ENCODE measurements around the gene MCIDAS. TPM values are rescaled to one million over a fixed set of nuclear protein-coding genes. Genes with fewer than 3 reads are reported as not detected.
A peak's percentile ranks its signal among the peaks of the same experiment; 100 is the strongest.

MCIDAS gene
- total RNA-seq, 1 experiment from 2014 or later, result 4.9 TPM

DNA sequence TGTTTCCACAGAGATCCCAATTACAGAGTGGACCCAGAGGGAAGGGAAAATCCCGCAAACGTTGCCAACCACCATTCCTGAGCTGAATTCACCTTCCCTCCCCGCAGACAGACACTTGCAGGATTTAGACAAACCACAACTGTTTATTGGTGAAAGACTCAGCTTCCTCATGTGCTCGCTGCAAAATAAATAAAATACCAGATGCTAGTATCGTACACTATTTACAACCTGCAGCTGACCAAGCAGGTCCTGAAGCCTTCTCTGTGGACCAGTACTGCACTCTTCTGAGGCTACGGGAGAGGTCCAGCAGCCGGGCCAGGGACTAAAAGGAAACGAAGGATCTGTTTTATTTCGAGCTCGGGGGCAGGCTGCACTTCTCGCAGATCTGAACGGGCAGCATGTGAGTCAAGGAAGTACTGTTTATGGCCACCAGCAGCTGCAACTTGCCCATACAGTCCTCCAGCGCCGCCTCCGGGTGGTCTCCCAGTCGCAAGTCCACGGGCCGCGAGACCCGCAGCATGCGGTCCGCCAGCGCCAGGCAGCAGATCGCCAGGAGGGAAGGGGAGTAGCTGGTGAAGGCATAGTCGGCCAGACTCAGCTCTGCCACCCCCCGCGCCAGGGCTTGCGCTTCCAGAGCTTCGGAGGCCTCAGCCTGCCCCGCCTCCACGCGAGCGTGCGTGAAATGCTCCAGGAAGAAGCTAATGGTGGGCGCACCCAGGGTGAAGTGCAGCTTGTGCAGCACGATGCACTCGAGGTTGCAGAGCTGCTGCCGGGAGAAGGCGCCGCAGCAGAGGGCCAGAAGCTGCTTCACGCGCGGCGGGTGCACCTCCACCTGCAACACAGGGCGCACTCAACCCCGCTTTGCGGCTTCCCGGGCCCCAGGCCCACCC is 4.2 kb upstream of the MCIDAS start:
- BruUV-seq (replicated peaks), result no TSS peak
- Mint-ChIP-seq H3K4me1 (ENCODE audit: low read depth, unreplicated experiment) (peaks cover 19% of the 10 kb centered on the region), H3K27ac (ENCODE audit: unreplicated experiment) (peak overlapping the region; percentile 88), H3K27me3 (ENCODE audit: unreplicated experiment) (no peaks in the 10 kb centered on the region), H3K9me3 (ENCODE audit: low read depth, unreplicated experiment) (no peaks in the 10 kb centered on the region), H3K4me3 (ENCODE audit: low read depth, unreplicated experiment) (peak overlapping the region; percentile 93), H3K36me3 (ENCODE audit: insufficient read depth, unreplicated experiment) (peaks cover 68% of the 10 kb centered on the region)
- CTCF ChIA-PET, result interaction anchor here (0.7 to 1.4 kb wide), 3 partner anchors 8 to 59 kb away, joined by 3 to 4 read pairs (median 3); no protein-coding TSS in a partner anchor
- TF ChIP-seq, protein P1, sequence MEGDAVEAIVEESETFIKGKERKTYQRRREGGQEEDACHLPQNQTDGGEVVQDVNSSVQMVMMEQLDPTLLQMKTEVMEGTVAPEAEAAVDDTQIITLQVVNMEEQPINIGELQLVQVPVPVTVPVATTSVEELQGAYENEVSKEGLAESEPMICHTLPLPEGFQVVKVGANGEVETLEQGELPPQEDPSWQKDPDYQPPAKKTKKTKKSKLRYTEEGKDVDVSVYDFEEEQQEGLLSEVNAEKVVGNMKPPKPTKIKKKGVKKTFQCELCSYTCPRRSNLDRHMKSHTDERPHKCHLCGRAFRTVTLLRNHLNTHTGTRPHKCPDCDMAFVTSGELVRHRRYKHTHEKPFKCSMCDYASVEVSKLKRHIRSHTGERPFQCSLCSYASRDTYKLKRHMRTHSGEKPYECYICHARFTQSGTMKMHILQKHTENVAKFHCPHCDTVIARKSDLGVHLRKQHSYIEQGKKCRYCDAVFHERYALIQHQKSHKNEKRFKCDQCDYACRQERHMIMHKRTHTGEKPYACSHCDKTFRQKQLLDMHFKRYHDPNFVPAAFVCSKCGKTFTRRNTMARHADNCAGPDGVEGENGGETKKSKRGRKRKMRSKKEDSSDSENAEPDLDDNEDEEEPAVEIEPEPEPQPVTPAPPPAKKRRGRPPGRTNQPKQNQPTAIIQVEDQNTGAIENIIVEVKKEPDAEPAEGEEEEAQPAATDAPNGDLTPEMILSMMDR (IDR thresholded peaks at IDR 0.05; ENCODE audit: unreplicated experiment), result no peak
- peak; percentile 40 for DNase-seq
- intact Hi-C loops (cut with micrococcal nuclease; ENCODE audit: unreplicated experiment), result loop anchor here (5.0 kb wide), 3 partner anchors 44 to 76 kb away; partner anchors contain the start of genes CDC20B, DHX29 and MTREX

DNA sequence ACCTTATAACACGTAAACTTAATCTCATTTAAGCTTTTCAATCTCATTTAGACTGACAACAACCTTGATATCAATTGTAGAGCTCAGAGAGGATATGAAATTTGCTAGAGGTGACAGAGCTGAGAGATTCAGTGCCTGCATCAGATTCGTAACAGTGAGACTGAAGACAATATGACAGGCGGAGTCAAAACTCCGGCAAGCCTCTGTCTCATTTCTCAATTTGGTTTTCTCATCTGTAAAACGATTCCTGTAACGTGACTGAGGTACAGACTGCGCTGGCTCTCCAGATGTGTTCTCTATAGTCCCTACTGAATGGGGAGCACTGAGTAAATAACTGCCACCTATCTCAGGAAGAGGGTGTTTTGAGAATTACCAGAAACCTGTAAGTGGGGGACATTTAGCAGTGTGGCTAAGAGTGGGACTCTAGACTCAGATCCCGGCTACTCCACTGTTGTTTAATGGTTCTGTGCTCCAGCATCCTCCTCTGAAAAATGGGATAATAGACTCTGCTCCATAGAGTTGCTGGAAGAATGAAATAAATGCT is 3.0 kb upstream of the MCIDAS start:
- CTCF ChIA-PET, result no interaction called here
- Mint-ChIP-seq H3K4me3 (ENCODE audit: low read depth, unreplicated experiment) (no peak overlapping the region), H3K4me1 (ENCODE audit: low read depth, unreplicated experiment) (peaks cover 26% of the 10 kb centered on the region), H3K27me3 (ENCODE audit: unreplicated experiment) (no peaks in the 10 kb centered on the region), H3K36me3 (ENCODE audit: insufficient read depth, unreplicated experiment) (peaks cover 69% of the 10 kb centered on the region), H3K27ac (ENCODE audit: unreplicated experiment) (no peak overlapping the region), H3K9me3 (ENCODE audit: low read depth, unreplicated experiment) (no peaks in the 10 kb centered on the region)
- TF ChIP-seq, protein P1 (IDR thresholded peaks at IDR 0.05; ENCODE audit: unreplicated experiment), result no peak
- no TSS peak for BruUV-seq (replicated peaks)
- DNase-seq, result no peak
- intact Hi-C loops (cut with micrococcal nuclease; ENCODE audit: unreplicated experiment), result loop anchor here (5.0 kb wide), 3 partner anchors 43 to 77 kb away; partner anchors contain the start of genes CDC20B, DHX29 and MTREX

DNA sequence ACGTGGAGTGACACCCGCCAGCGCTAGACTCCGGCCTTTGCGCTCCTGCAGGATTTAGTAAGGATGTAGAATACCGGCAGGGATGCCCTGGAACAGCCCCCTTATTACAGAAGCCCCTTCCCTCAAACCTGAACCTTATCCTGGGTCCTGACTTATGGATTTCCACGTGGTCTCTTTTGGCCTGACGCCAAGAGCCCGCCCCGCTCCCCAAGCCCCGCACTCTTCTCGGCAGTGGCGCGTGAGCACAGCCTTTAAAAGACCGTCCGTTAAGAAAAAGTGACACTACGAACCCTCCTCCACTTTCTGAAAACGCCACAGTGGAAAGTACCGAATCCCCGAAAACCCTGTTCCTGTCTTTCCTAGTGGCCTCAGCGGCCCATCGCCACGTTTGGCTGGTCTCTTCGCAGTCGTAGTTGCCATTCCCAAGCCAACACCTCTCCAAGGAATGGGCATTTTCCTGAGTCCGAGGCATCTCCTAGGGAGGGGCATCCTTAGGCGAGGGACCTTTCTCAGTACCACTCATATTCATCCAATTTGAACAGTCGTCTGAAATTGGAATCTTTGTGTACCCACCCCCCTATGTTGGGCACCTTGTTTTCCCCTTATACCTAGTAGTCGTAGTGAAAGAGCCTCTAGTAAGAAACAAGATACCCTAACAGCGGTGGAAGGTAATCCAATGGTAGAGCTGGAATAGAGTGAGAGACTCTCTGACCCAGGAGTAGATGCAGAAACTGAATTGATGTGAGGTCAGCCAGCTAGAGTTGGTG is 732 bp upstream of the MCIDAS start:
- BruUV-seq (replicated peaks), result no TSS peak
- Mint-ChIP-seq H3K9me3 (ENCODE audit: low read depth, unreplicated experiment) (no peaks in the 10 kb centered on the region), H3K27ac (ENCODE audit: unreplicated experiment) (peak overlapping the region; percentile 19), H3K27me3 (ENCODE audit: unreplicated experiment) (no peaks in the 10 kb centered on the region), H3K36me3 (ENCODE audit: insufficient read depth, unreplicated experiment) (peaks cover 46% of the 10 kb centered on the region), H3K4me3 (ENCODE audit: low read depth, unreplicated experiment) (peak overlapping the region; percentile 72), H3K4me1 (ENCODE audit: low read depth, unreplicated experiment) (peaks cover 19% of the 10 kb centered on the region)
- TF ChIP-seq, protein P1 (IDR thresholded peaks at IDR 0.05; ENCODE audit: unreplicated experiment), result no peak
- CTCF ChIA-PET, result interaction anchor here (0.7 to 1.4 kb wide), 2 partner anchors 10 to 80 kb away, joined by 3 read pairs; partner anchors contain the start of genes DHX29 and MTREX
- no peak for DNase-seq
- intact Hi-C loops (cut with micrococcal nuclease; ENCODE audit: unreplicated experiment), result no loop called here

All from Calu3 (cell line).